ENCODE measurements around the gene CPB2. TPM values are rescaled to one million over a fixed set of nuclear protein-coding genes. Genes with fewer than 3 reads are reported as not detected.

The CPB2 gene
- total RNA-seq (under 1 TPM in 1 of 7 donors, not detected in 6; 0.38 TPM), polyA plus RNA-seq (not detected)
- long read RNA-seq, donor 1: 0 reads
- long read RNA-seq, donor 2: 0 reads
- long read RNA-seq, donor 3, partial matches to known transcripts: 0 of 1 reads
- long read RNA-seq, donor 3, other reads (novel, unspliced or antisense): 1 of 1 reads

DNA sequence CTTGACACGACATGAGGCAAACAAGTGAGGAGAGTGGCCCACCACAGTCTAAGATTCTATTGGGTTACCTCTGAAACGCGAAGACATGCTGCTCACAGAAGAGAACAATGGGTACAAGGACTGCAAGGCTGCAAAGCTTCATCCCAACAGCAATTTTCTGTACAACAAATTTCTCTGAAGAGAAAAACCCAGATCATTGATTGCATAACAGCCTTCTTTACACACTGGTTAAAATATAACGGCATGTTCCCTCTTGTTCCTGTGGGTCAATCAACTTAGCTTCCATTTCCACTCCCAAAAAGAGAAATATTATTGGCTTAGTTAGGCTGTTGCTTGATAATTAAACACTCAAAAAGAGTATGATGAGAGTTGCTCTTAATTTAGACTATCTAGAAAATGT, at the start of gene CPB2:
CPB2 (minus strand) TSS at position 166 of the 400 bp plus-strand sequence; CDS start at position 142, 24 bp downstream.
- DNase-seq: no peak
- Histone ChIP-seq H3K27me3 (no peaks in the 10 kb centered on the region), H3K4me1 (ENCODE audit: insufficient read depth) (no peaks in the 10 kb centered on the region), H3K27ac (no peak within 1 kb of the TSS), H3K36me3 (no peaks in the 10 kb centered on the region), H3K4me3 (no peak within 1 kb of the TSS), H3K9me3 (no peaks in the 10 kb centered on the region)
- WGBS, 3 donors: 92 to 96% (median 95%) methylated on average over 4 of the region's 4 CpGs
- TF ChIP-seq POLR2A (IDR thresholded peaks at IDR 0.05): no peak
- TF ChIP-seq CTCF (IDR thresholded peaks at IDR 0.05): no peak
- TF ChIP-seq EP300 (IDR thresholded peaks at IDR 0.05): no peak
- intact Hi-C loops (cut with DNase I): no loop called here

- 5 to 7% (median 6%) methylated on average over 7 of the region's 7 CpGs for WGBS, 3 donors
- no peak for TF ChIP-seq CTCF (IDR thresholded peaks at IDR 0.05)
- TF ChIP-seq EP300 (IDR thresholded peaks at IDR 0.05): no peak
- TF ChIP-seq POLR2A (IDR thresholded peaks at IDR 0.05): no peak
- intact Hi-C loops (cut with DNase I): no loop called here
- Histone ChIP-seq H3K36me3 (no peaks in the 10 kb centered on the region), H3K9me3 (no peaks in the 10 kb centered on the region), H3K4me3 (no peak overlapping the region), H3K4me1 (ENCODE audit: insufficient read depth) (no peaks in the 10 kb centered on the region), H3K27me3 (no peaks in the 10 kb centered on the region), H3K27ac (no peak overlapping the region)
- no peak for DNase-seq
Observed at GRCh38 chr13:46154136-46154801, 49.4 kb upstream of the CPB2 start.

- Histone ChIP-seq H3K27ac (no peak overlapping the region), H3K36me3 (no peaks in the 10 kb centered on the region), H3K27me3 (no peaks in the 10 kb centered on the region), H3K4me1 (ENCODE audit: insufficient read depth) (no peaks in the 10 kb centered on the region), H3K9me3 (no peaks in the 10 kb centered on the region), H3K4me3 (no peak overlapping the region)
- intact Hi-C loops (cut with DNase I): no loop called here
- TF ChIP-seq POLR2A (IDR thresholded peaks at IDR 0.05): no peak
- no peak for TF ChIP-seq EP300 (IDR thresholded peaks at IDR 0.05)
- no peak for TF ChIP-seq CTCF (IDR thresholded peaks at IDR 0.05)
- DNase-seq: no peak
- WGBS, 3 donors: 89 to 93% (median 89%) methylated on average over 6 of the region's 6 CpGs
Observed at GRCh38 chr13:46152627-46153328, 47.9 kb upstream of the CPB2 start.

GRCh38 chr13:46150134-46150693, 45.4 kb upstream of the CPB2 start:
- Histone ChIP-seq H3K4me3 (no peak overlapping the region), H3K27ac (no peak overlapping the region), H3K36me3 (no peaks in the 10 kb centered on the region), H3K4me1 (ENCODE audit: insufficient read depth) (no peaks in the 10 kb centered on the region), H3K9me3 (no peaks in the 10 kb centered on the region), H3K27me3 (no peaks in the 10 kb centered on the region)
- 93 to 98% (median 96%) methylated on average over 1 of the region's 1 CpG for WGBS, 3 donors
- no peak for TF ChIP-seq CTCF (IDR thresholded peaks at IDR 0.05)
- no peak for TF ChIP-seq EP300 (IDR thresholded peaks at IDR 0.05)
- no peak for TF ChIP-seq POLR2A (IDR thresholded peaks at IDR 0.05)
- DNase-seq: no peak
- intact Hi-C loops (cut with DNase I): no loop called here
